ENCODE measurements around the gene CENPC.
A peak's percentile ranks its signal among the peaks of the same experiment; 100 is the strongest.
"Not testable (repeated sequence)": the region's sequence is repeated elsewhere in the genome, so short reads cannot be mapped to it uniquely, and the experiment has no call there.

Gene CENPC

DNA sequence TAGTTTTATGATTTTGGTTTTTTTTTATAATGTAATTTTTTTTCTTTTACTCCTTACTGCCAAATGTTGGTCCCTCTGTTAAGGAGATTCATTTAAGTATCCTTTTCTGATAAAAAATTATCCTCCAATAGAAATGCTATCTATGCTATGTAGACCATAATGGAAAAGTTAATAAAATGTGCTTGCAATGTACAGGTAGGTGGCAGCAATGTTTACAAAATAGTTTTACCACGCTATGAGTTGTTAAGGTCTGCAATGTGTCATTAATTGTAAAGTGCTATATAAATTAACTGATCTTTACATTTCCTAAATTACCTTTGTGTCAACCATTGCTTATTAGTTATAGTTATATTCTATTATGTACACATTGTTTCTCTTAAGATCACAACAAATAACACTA, 3.8 kb upstream of the CENPC start:
- peak; percentile 82 for DNase-seq

DNA sequence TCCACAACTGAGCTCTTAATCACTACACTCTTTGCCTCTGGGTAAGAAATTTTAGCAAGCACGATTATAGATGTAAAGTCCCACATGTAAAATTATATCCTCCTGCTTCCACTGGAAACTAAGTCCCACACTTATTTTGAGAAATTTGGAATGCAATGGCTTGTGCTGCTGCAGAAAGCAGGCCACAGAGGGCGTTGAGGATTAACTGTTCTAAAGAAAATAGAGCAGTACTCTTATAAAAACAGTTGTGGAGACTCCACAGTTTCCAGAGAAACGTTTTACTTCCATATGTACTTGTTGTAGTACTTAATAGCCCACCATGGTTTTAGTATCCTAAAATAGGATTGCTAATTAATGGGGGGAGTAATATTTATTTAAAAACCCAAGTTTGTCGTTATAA, 1.7 kb upstream of the CENPC start:
- DNase-seq = no peak

DNA sequence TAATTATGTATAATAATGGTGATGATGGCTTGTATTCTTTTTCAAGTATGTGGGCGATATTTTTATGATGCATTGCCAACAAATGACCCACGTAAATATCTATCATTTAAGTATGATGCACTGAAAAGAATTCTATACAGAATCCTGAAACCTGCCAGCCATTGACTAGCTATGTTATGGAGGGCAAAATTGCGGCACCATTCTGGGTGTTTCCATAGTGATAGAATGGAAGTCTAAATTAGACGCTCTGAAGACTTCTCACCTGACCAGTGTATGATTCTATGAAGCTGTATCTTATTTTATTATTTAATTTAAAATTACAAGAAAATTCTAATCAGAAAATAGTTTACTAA, 677 bp upstream of the CENPC start:
- no peak for DNase-seq

DNA sequence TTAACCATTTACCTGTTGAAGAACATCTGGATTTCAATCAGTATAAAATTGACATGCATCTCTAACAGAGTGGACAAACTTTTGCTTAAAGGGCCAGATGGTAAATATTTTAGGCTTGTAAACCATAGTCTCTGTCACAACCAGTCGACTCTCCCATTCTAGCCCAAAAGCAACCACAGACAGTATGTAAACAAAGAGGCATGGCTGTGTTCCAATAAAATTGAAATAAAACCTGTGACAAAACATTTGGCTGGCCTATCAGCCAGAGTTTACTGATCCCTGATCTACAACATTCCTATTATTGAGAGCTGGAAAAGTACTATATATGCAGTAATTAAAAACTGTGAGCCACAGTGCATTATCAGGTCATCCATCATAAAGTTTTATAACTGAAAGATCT, 3.2 kb downstream of the CENPC start:
- no peak for DNase-seq

DNA sequence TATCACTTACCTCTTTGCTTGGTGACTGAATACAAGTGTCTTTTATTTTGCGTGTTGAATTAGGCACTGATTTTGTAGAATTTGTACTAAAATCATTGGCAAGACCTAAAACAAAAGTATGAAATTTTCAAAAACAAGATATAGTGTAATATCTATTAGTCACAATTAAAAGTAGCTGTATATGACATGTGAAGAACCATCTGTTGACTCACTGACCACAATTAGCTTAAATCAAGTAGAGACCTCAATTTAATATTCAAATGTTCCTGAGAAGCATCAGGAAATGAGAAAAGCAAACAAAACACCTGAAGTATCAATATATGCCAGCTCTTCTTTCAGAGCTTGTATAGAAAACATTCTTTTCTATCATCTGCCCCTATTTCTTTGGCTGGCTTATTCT, 5.5 kb downstream of the CENPC start:
- no peak for DNase-seq

DNA sequence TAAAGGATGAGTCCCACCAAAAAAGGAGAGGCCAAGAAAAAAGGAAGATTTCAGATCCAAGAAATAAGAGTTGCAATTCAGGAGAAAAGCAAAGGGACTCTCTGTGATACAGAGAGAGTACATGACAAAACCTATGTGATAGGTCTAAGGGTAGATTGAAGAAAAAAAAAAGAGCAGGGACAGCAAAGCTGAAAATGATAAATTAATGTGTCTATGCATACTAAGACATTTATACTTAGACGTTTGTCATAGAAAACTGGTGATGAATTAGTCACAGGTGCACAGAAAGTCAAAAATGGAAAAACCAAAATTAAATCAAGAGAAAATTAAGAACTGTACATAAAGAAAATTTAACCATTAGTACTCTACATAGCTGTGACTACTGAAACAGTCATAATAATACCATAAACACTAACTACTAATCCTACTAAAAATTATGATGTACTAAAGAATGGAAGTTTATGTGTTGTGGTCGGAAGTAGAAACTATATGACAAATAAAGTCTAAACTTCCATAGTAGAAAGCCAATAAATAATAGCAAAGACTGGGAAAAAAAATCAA, 9.9 kb downstream of the CENPC start:
- no peak for DNase-seq

DNA sequence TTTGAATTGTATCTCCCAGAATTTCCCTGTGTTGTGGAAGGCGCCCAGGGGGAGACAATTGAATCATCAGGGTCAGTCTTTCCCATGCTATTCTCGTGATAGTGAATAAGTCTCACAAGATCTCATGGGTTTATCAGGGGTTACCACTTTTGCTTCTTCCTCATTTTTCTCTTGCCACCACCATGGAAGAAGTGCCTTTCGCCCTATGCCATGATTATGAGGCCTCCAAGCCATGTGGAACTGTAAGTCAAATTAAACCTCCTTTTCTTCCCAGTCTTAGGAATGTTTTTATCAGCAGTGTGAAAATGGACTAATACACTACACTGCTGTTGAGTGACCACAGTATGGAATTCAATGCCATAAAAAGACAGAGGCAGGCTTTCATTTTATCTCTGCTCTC, 12.2 kb downstream of the CENPC start:
- DNase-seq = no peak

DNA sequence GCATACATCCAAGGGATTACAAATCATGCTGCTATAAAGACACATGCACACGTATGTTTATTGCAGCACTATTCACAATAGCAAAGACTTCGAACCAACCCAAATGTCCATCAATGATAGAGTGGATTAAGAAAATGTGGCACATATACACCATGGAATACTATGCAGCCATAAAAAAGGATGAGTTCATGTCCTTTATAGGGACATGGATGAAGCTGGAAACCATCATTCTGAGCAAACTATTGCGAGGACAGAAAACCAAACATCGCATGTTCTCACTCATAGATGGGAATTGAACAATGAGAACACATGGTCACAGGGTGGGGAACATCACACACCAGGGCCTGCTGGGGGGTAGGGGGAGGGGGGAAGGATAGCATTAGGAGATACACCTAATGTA, 12.9 kb downstream of the CENPC start:
- DNase-seq = not testable (repeated sequence)

DNA sequence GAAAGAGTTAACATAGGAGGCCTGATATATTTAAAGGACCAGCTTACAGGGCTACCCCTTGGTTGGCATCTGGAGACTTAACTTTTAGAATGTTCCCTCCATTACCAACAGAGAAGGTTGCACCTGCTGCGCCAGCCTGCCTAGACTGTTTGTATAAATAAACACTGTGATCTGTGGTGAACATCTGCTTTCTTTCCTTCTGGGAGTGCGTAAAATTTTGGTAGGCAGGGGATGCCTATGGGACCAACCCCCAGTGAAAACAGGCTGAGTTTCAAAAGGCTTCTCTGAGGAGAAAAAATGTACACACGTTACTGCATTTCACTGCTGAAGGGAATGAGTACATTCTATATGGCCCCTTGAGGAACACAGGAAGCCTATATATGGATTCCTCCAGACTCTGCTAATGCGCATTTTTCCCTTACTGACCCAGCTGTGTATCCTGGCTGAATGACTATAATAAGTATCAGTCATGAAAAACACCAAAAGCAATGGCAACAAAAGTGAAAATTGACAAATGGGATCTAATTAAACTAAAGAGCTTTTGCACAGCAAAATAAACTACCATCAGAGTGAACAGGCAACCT, 13.8 kb downstream of the CENPC start:
- no peak for DNase-seq

DNA sequence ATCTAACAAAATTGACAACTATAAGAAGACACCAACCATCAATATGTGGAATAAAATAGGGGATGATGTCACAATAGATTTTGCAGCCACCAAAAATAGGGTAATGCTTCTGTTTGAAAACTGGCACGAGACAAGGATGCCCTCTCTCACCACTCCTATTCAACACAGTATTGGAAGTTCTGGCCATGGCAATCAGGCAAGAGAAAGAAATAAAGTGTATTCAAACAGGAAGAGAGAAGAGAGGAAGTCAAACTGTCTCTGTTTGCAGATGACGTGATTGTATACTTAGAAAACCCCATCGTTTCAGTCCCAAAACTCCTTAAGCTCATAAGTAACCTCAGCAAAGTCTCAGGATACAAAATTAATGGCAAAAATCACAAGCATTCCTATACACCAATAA, 21.2 kb downstream of the CENPC start:
- DNase-seq = not testable (repeated sequence)

DNA sequence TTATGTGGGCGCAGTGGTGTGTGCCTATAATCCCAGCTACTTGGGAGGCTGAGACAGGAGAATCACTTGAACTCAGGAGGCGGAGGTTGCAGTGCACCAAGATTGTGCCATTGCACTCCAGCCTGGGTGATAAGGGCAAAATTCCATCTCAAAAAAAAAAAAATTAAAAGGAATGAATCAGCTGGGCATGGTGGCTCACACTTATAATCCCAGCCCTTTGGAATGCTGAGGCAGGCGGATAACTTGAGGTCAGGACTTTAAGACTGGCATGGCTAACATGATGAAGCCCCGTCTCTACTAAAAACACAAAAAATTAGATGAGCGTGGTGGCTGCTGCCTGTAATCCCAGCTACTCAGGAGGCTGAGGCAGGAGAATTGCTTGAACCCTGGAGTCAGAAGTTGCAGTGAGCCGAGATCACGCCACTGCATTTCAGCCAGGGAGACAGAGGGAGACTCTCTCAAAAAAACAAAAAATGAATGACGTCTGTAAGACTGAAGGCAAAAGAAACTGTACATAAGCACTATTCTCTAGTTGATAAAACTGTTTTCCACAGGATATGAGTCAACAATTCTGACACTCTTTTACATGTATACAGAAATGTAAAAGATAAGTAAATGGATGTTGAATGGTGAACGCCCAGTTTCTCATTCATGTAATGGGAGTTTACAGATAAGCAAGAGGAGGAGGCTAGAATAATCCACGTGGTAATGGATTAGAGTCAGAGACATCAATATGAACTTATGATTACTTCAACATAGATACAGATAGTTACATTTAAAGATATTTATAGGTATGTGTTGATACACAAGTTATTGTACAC, 22.2 kb downstream of the CENPC start:
- peak; percentile 98 for DNase-seq

DNA sequence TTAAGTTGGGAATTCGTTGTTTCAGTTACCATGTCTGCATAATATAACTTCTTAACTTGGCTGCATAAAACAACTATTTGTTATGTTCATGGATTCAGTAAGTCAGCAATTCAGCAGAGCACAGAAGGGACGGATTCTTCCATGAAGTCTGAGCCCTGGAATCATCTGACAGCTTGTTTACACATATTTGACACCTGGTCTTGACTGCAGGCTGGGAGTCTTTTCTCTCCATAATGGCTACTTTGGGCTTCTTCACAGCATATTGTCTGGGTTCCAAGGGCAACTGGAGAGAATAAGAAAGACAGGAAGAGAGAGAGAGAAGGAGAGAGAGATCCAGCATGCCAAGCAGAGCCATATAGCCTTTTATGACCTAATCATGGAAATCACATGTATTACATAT, 23.1 kb downstream of the CENPC start:
- peak; percentile 12 for DNase-seq

DNA sequence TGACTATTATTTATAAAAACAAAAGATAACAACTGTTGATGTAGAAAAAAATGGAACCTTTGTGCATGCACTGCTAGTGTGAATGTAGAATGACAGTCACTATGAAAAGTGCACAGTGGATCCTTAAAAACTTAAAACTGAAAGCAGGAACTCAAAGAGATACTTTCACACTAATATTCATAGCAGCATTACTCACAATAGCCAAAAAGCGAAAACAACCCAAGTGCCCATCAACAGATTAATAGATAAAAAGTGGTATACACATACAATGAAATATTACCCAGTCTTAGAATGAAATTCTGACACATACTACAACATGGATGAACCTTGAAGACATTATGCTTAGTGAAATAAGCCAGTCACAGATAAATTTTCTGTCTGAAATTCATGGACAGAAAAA, 23.8 kb downstream of the CENPC start:
- no peak for DNase-seq

DNA sequence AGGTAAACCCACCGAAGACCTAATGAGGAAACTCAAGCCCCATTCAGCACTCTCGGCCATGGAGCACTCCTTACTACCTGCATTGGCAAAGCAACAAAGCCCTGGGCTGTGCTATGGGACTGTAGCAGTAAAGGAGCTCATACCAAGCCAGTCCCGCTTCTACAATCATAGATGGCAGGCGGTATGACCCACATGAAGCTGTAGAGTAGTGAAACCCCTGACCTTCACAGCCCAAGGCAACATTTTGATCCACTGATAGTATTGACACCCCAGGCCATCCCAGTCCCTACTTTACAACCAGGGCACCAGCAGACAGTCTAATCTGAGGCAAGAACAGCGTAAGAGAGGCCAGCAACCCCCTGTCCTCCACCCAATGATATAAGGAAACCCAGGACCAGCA, 25.2 kb downstream of the CENPC start:
- no peak for DNase-seq

DNA sequence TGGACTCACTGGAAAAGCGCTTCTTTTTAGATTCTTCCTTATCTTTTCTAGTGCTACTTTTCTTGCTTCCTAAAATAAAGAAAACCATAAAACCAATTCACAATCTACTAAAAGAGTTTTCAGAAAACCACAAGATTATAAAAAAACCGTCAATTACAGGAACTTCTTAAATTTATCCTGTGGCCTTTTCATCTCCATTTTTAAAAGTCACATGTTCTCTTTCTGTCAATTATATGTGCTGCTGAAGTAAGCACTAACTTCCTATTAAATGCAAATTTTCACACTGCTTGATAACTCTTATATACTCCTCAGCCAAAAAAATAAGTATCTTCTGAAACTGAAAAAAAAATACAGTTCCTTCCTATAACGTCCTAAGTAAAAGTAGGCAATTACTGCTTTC, 32.8 kb downstream of the CENPC start:
- no peak for DNase-seq

DNA sequence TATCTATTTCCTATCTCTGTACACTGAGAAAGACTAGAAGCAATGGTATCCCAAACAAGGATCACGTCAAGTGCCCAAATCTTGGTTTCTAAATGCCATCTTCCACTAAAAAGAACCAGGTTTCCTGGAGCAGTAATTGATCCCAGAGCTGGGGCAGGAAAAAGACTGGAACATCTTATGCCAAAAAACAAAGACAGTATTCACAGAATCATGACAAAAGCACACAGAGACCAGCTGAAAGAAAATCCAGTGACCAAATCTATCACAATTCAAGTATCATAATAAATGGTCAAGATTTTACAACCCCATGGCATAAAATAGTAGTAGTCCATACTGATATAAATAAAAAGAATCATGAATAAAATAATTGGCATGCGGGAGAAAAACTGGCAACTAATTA, 44.9 kb downstream of the CENPC start:
- DNase-seq = no peak

DNA sequence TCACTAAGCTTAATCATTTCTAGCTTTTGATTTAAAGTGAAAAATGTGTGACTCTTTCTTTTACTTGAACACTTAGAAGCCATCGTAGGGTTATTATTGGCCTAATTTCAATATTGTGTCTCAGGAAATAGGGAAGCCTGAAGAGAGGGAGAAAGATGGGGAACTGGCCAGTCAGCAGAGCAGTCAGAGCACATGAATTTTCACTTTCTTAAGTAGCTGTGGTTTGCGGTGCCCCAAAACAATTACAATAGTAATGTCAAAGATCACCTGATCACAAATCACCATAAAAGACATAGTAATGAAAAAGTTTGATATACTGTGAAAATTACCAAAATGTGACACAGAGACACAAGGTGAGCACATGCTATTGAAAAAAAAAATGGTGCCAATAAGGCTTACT, 45.5 kb downstream of the CENPC start:
- DNase-seq = no peak

DNA sequence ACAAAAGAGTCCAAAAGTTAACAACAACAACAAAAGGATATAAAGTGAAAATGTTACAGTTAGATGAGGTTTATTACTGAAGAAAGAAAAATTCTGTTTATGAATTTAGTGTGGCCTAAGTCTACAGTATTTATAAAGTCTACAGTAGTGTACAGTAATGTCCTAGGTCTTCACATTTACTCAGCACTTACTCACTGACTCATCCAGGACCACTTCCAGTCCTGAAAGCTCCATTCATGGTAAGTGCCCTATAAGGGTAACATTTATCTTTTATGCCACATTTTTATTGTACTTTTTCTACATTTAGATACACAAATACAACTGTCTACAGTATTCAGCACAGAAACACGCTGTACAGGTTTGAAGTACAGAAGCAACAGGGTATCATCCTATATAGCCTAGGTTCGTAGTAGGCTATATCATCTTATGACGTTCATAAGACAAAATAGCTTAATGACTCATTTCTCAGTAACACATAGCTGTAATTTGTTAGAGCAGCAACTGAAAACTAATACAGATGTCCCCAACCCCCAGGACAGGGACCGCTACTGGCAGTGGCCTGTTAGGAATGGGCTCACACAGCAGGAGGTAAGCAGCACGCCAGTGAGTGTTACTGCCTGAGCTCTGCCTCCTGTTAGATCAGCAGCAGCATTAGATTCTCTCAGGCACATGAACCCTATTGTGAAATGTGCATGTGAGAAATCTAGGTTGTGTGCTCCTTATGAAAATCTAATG, 61.3 kb downstream of the CENPC start:
- DNase-seq = no peak

DNA sequence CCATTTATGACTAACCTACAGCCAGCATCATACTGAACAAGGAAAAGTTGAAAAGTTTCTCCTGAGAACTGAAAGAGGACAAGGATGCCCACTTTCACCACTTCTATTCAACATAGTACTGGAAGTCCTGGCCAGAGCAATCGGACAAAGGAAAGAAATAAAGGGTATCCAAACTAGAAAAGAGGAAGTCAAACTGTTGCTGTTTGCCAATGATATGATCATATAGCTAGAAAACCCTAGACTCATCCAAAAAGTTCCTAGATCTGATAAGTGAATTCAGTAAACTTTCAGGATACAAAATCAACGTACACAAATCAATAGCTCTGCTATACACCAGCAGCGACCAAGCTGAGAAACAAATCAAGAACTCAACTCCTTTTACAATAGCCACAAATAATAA, 64.5 kb downstream of the CENPC start:
- DNase-seq = no peak

DNA sequence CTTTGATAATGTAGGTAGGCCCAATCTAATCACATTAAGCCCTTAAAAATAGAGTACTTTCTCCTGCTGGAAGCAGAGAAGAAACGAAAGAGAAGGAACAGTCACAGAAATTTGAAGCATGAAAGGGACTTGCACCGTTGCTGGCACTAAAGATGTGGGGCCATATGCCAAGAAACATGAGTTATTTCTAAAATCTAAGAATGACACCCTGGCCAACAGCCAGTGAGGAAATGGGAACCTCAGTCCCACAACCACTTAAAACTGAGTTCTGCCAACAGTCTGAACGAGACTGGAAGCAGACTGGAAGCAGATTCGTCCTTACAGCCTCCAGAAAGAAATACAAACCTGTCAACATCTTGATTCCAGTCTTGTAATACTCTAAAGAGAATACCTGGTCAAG, 70.1 kb downstream of the CENPC start:
- no peak for DNase-seq

DNA sequence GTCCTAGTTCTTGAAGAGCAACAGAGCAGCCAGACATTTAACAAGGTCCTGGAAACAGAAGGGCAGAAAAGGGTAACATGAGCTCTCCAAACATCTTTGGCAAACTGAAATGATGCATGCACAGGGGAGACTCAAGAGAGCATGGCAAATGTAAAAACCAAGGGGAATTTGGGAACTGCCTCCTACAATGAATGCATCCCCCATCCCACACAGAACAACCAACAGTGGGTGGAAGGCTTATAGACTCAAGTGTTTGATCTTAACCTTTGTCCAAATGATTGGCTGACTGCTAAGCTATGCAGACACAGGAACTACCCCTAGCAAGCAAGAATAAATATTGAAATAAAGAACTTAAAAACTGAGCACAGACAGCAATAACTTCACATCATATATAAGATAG, 74.4 kb downstream of the CENPC start:
- DNase-seq = no peak

DNA sequence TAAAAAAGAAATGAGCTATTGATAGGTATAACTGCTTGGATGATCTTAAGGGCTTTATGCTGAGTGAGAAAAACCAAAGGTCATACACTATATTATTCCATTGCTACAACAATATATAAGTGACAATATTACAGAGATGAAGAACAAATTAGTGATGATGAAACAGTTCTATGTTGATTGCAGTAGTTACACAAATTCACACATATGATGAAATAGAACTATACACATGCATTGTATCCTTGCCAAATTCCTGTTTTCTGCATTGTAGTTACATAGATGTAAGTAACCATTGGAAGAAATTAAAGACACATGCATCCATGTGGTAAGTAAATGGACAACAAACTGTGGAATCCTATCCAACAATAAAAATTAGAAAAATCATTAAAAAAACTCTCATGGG, 76.5 kb downstream of the CENPC start:
- DNase-seq = no peak

DNA sequence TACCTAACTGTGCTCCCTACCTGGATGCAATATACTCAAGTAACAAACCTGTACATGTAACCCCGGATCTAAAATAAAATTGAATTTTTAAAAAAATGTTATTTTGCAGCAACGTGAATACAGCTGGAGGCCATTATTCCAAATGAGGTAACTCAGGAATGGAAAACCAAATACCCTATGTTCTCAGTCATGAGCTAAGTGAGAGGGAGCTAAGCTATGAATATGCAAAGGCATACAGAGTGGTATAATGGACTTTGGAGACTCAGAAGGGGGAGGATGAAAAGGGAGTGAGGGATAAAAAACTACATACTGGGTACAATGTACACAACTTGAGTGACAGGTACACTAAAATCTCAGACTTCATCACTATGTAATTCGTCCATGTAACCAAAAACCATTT, 78.6 kb downstream of the CENPC start:
- DNase-seq = no peak

DNA sequence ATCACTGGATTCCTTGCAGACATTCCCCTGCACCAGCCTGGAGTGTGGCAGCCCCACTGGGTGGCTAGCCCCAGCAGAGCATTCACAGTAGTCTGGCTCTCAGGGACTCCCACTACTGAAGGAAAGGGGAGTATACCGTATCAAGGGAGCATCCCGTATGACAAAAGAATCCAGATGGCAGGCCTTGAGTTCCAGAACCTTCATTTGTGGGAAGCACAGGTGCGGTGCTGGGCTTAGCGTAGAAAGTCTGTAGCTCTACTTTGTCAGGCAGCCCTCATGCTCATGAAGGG, 79.6 kb downstream of the CENPC start:
- no peak for DNase-seq
